NCI-H1417 (cell line): Measurements from ENCODE around the gene DDIT4.
"Not testable (repeated sequence)": the region's sequence is repeated elsewhere in the genome, so short reads cannot be mapped to it uniquely, and the experiment has no call there.

Source experiments
- DNase-seq, 3 experiments: peaks; one replicate each; lab custom pipeline; 2025; lab: John Stamatoyannopoulos, UW

Gene DDIT4

GRCh38 chr10:72295330-72295910 lies 21.7 kb downstream of the DDIT4 start:
- no peak for DNase-seq

DNA sequence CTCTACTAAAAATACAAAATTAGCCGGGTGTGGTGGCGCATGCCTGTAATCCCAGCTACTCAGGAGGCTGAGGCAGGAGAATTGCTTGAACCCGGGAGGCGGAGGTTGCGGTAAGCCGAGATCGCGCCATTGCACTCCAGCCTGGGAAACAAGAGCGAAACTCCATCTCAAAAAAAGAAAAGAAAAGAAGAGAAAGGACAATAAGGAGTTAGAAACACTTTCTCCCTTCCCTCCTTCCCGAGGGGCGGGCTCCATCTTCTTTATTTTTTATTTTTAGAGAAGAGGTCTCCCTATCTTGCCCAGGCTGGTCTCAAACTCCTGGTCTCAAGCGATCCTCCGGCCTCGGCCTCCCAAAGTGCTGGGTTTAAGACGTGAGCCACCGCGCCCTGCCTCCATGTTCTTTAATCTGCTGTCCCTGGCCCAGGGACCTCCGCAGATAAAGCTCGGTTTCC lies 23.1 kb downstream of the DDIT4 start:
- not testable (repeated sequence) for DNase-seq

DNA sequence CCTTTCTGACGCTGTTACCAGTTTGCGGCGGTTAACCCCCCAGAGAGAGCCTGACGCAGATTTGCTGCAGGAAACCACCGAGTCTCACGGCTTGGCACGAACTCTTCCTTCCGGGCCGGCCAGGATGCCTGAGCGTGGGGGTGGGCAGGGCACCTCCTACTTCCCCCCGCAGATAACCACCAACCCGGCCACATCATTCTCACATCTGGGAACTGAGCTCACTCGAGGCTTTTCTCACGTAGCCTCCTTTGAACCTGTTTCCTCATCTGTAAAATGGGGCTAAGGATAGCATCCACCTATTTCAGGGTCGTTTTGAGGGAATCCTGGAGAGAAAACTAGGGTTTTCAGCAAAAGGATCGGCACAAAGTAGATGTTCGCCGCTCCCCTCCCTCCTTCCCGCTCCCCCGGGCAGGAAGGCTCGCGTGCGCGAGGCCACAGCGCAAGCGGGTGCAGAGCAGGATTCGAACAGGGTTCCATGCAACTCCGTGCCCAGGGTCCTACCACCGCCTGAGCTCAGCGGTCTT lies 23.6 kb downstream of the DDIT4 start:
- DNase-seq, result peak in 1 of 3 experiments; percentile 47

DNA sequence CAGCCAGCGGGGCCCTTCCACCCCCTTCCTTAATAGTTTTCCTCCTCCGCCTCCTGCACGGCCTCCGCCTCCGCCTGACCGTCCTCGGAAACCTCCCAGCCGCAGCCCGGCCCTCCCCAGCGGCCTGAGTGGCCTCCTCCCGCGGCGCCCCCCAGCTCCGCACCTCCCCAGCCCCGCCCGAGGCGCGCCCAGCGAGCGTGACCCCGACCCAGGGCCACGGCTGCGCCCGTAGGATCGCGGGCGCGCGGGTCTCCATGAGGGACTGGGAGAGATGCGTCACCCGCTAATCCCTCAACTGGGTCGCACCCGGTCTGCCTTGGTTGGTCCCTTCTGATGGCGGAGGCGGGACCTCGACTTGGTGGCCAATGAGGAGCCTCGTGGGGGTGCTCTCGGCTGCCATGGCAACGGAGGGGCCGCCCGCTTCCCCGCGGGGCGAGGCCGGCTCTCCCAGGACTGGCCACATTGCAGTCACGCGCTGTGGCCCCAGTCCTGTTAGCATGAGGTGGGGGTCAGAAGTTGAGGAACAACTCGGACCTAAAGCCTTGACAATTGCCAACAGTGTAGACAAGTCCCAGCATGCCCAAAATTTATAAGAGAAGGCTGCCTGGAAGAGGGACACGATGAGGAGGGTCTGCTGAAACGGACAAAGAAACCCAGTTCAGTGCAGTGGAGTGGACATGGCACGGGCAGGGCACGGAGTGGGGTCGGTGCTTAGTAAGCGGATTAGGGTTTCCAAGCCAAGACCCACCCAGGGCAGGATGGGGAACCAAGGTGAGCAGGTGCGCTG lies 24.3 kb downstream of the DDIT4 start:
- peak; percentile 90 to 96 (median 90) for DNase-seq

- DNase-seq, result no peak
Observed at GRCh38 chr10:72298592-72299519, 25.1 kb downstream of the DDIT4 start.

DNA sequence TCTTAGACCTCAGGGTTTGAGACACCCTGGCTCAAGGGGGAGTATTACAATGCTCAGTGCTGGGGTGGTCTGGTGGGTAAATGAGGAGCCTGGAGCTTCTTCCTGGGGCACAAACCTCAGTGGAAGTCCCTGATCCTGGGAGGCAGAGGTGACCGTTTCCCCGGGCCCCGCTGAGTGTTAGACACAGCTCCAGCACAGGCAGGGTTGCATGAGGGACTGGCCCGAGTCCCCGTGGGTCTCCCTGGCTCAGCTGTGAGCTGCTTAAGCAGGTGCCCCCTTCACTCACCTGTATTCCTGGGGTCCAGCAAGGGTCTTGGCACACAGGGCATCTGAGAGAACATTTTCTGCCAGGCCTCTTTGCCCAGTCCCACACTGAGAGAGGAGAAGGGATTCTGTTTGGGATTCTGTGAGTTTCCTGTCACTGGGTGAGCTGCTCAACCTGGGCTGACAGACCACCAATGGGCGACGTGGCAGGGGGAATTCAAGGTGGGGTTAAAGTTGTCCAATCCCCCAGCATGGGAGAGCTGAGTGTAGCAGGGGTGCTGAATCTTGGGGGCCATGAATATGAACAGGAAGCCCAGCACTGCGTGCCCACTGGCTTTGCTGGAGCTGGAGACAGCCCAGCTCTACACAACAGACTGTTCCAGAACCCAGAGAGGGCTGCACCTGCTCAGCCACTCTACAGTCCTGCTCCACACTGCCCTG lies 29.9 kb downstream of the DDIT4 start:
- DNase-seq, result no peak

- DNase-seq, result no peak
Observed at GRCh38 chr10:72306215-72306760, 32.6 kb downstream of the DDIT4 start.

DNA sequence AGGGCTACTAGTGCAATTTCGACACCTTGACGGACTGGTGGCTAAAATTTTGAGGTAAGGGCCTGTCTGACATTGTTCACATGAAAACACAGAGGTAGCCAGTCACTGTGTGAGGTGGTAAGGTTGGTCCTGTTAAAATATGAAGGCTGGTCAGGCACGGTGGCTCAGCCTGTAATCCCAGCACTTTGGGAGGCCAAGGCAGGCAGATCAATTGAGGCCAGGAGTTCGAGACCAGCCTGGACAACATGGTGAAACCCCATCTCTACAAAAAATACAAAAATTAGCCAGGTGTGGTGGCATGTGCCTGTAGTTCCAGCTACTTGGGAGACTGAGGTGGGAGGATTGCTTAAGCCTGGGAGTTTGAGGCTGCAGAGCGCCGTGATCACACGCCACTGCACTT lies 34.0 kb downstream of the DDIT4 start:
- not testable (repeated sequence) for DNase-seq

DNA sequence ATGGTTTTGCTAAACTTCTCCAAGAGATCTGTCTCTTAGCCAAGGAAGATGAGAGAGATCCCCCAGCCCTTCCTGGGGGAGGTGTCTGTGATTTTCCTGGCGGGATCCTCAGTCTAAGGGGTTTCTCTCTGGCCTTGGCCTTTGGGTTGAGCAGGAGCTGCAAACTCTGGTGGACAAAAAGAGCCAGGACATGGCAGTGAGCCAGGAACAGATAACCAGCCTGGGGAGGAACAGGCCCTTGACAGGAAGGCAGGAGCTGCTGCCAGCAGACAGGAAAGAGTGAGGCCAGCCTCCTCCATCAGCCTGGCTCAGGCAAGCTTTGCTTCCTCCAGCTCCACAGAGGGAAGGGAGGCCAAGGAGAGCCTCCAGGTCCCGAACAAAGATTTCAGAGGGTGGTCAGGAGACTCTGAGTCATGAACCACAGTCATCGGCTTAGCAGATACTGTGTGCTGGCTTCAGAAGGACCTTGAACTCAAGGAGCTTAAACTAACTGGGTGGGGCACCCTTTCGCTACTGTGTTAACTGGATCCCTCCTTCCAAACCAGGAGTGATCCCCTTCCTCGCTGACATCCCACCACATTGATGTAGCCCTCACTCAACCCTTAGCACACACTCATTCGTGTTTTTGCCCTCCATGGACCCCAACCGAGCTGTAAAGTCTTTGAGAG lies 34.7 kb downstream of the DDIT4 start:
- DNase-seq, result no peak

GRCh38 chr10:72309290-72310240 lies 35.8 kb downstream of the DDIT4 start:
- DNase-seq, result peak in 1 of 3 experiments; percentile 21

DNA sequence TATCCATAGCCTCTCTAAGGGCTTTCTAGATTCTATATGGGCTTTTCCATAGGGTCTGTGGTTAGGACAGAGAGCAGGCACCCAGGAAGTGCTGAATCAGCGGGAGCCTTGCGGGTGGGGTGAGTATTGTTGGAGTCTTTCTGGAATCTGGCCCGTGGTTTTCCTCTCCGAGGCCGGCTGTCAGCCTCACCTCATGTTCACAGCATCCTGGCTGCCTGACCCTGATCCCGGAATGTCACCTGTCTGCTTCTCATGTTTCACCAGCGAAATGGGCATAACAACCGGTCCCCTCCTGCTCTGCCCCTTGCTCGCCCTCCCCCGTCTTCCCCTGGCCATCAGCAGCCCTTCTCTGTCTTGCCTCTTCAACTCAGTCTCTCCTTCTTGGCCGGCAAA lies 36.5 kb downstream of the DDIT4 start:
- no peak for DNase-seq

DNA sequence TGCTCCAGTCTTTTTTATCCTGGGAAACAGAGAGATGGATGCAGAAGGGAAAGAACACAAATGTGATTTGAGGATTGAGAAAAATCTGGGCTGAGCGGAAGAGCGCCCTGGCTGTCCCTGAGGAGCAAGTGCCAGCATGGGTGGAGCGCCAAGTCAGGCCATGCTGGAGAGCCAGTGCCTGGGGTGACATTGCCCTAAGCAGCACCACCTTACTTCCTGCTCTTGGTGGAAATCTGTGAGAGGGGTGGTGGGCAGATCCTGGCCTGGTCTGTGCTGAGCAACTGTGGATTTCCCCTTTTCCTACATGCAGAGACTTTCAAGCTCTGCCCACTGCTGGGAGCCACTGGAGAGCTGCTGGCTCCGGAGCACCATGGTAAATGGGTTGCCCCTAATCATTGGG lies 36.9 kb downstream of the DDIT4 start:
- DNase-seq, result no peak

DNA sequence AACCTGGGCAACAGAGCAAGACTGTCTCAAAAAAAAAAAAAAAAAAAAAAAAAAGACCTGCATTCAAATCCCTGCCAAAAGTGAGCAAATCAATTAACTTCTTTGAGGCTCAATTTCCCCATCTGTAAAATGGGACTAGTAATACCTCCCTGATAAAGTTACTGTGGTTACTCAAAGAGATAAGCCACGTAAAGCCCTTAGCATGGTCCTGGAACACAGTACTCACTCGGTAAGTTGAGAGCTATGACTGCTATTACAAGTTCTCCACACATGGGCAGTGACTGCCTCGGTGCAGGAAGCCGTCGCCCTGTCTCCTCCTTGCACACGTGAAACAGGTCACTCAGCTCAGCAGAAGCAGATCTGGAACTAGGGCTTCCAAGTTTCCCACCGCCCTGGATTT lies 37.9 kb downstream of the DDIT4 start:
- DNase-seq, result no peak

- no peak for DNase-seq
Observed at GRCh38 chr10:72312865-72313391, 39.2 kb downstream of the DDIT4 start.

DNA sequence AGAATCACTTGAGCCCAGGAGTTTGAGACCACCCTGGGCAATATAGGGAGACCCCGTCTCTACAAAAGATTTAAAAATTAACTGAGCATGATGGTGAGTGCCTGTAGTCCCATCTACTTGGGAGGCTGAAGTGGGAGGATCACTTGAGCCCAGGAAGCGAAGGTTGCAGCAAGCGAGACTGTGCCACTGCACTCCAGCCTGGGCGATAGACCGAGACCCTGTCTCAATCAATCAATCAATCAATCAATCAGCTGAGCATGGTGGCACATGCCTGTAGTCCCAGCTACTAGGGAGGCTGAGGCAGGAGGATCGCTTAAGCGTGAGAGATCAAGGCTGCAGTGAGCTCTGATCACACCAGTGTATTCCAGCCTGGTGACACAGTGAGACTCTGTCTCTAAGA lies 40.5 kb downstream of the DDIT4 start:
- no peak for DNase-seq

GRCh38 chr10:72315054-72315453 lies 41.3 kb downstream of the DDIT4 start:
- no peak for DNase-seq

GRCh38 chr10:72315611-72316385 lies 42.1 kb downstream of the DDIT4 start:
- DNase-seq, result no peak

GRCh38 chr10:72316386-72316700 lies 42.6 kb downstream of the DDIT4 start:
- no peak for DNase-seq
